HG03060 (cell line): ENCODE results near the gene APCDD1L.

ENCODE experiments used
- ATAC-seq: cut with Tn5 transposase; IDR thresholded peaks from one replicate; pipeline ENCODE4 v1.9.1; 2021; ENCODE audit warnings: low read depth, moderate number of reproducible peaks; ENCODE audit not compliant: unreplicated experiment

The APCDD1L gene

DNA sequence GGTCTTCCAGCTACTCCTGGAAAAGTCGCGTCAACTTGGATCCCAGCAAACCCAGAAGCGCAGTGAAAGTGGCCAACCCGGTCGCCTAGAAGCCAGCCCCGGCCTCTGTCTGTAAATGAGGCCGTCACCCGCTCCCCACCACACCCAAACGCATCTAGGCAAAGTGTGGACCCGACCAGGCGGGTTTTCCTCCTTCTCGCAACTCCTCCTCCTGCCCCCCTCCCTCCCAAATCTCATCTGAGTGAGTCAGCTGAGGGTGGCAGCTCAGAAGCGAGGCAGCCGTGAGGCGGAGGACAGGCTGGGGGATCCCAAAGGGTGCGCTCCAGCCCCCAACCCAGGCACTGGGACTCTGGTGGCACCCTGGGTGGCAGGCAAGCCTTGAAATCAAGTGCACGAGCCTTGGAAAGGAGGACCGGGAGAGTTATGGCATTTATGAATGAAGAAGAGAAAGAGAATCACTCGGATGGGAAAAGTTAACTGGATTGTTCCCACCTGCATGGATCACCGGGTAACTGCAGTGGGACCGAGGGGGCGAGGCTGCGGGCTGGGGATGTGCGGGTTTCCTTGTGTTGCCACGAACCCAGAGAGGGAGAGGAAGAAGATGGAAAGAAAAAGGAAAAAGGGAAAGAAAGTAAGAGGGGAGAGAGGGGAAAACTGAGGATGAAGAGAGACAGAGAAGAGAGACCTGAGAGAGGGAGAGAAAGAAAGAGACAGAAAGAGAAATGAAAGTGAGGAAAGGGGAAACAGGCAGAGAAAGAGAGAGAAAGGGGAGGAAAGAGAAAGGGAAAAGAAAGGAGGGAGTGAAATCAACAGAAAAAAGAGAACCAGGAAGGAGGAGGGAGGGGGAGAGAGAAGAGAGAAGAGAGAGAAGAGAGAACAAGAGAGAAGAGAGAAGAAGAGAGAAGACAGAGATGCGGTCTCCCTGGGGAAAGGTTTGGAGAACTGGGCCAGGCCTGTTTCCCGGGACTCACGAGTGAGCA, at the start of gene APCDD1L:
APCDD1L (minus strand) TSS at position 167 of the 980 bp plus-strand sequence. CDS start 692 bp downstream, outside the sequence.
- no peak for ATAC-seq

DNA sequence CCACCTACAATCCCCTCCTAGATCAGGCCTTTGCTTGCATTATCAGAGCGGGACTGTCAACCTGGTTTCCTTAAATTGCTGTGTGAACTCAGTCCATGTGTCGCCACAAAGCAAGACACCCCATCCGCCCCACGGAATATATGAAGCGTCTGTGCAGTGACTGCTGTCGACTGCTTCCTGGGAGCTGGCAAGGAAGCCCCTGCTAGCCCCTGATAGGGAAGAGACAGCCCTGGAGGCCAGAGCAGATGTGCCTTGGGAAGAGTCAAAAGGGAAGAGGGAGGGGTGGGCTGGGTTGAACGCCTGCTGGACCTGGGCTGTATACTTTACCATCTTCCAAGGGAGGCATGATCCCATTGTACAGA, 44.1 kb upstream of the APCDD1L start:
- ATAC-seq: no peak

DNA sequence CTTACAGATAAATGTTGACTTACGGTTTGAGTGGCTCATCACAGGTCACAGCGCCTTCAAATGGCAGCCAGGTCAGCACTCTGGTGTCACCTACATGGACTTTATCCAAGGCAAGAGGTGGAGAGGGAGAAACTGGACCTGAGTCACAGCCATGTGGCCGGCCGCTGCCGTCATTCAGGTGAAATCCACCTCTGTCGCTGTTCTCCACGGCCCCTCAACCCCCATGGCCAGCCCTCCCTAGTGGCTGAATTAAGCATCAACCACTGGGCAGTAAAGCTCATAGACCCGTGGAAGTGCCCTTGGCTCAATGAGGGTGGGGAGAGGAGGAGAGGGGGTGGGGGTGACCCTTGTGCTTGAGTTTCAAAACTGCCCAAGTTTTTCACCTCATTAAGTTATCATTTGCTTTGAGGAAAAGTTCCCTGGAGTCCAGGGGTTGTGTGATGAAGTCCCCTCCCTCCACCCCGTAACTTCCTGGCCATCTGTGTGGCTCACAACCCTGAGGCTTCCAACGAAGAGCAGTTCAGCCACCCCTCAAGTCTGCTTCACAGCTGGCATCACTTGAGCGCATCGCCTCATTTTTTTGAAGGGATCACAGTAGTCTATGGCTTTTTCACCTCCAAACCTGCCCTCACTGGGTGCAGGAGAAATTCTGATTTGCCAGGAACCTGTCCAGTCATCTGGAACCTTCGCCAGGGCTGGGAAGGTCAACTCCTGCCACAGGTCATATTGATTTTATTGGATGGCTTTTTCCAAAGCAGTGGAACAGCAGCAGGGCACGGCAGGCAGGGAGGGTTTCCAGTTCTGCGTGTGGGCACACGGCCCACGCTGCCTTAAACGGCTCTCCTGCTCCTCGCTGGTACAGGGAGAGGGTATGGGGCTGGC, 43.5 kb upstream of the APCDD1L start:
- no peak for ATAC-seq

DNA sequence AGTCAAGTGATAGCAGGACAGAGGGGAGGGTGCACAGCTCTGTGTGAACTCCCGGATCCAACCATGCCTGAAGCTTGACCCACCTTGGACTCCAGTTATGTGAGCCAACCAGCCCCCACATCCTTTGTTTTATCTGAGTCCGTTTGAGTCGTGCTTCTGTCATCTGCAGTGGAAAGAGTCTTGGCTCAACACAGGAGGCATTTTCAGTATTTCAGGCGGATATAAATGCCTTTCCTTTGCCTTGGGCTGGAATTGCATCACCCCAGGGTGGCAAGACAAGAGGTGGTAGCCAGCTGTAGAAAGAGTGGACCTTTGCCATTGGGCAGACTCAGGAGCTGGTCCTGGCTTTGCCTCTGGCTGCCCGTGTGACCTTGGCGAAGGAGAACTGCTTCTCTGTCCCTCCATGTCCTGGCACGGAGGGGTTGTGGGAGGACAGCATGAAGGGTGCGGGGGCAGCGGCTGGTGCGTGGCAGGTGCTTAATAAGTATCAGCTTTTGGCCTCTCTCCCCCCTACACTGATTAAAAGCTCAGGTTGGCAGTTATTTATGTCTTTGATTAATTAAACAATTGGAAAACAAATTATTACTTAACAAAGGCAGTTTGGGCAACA, 42.6 kb upstream of the APCDD1L start:
- no peak for ATAC-seq

DNA sequence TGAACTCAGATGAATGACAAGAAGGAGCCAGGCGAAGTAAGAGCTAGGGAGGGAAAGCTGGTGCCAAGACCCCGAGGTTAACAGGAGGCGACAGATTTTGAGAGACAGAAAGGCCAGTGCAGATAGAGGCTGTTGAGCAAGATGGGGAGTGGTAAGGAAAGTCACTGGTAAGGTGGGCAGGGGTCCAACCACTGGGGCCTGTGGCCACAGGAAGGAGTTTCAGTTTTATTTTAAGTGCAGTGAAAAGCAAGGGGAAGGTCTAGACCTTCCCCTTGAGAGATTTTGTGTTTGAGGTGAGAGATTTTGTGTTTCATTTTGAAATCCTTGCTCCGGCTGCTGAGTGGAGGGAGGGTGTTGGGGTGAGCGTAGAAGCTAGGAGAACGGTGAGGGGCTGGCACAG, 41.8 kb upstream of the APCDD1L start:
- ATAC-seq: no peak

DNA sequence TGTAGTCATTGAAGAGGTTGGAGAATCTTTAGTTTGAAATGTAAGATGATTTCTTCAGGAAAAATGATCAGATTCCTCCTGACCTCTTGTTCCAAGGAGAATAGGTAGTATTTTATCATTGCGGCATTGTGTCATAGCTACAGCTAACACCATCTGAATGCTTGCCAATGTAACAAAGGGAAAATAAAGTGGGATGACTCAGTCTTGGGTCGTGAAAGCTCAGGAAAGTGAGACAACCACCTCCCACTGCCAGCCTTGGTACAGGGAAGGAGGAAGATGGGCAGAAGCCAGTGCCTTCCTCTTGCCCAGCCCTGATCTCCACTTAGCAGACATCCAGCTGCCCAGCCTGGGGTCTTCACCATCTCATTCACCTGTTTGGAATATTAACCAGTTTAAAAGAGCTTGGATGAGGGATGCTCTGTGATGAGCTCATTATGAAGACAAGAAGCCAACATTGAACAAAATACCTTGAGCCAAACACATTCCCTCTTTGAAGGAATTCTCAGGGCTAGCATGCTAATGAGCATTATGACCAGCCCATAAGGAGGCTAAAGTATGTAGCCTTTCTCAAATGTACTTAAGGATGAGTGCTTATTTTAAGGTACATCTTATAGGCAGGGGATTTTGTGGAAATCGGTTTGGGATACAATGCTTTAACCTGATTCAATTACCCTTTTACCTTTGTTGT, 40.0 kb upstream of the APCDD1L start:
- no peak for ATAC-seq

DNA sequence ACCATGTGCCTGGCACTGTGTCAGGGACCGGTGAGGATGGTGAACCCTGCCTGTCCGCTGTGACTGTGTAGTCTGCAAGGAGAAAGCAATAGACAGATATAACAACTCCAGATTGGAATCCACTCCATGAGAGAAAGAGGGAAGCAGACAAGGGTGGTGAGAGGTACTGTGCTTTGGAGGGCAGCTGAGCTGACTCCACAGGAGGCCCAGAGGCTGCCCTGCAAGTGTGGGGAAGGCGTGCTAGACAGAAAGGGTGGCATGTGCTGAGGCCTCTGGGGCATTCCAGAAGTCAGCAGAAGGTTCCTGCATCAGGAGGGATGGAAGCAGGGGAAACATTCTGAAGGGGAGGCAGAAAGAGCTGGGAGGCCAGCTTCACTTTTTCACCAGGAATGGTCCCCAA, 39.3 kb upstream of the APCDD1L start:
- ATAC-seq: no peak

DNA sequence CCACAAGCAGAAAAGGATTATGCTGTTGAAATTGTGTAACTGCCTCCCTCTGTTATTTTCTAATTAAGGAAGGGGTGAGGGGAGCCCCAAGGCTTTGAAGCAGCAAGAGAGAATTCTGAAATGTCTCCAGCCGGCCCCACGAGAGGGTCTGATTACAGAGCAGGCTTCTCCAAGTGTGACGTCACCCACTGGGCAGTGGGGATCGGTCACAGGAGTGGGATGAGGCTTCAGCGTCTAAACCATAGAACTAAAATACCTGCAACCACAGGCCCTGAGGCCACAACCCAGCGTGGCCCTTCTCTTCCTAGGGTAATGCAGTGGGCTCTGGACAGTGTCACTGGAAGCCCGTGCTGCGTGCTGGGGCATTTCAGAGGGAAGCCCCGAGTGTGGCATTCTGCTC, 38.6 kb upstream of the APCDD1L start:
- ATAC-seq: no peak

DNA sequence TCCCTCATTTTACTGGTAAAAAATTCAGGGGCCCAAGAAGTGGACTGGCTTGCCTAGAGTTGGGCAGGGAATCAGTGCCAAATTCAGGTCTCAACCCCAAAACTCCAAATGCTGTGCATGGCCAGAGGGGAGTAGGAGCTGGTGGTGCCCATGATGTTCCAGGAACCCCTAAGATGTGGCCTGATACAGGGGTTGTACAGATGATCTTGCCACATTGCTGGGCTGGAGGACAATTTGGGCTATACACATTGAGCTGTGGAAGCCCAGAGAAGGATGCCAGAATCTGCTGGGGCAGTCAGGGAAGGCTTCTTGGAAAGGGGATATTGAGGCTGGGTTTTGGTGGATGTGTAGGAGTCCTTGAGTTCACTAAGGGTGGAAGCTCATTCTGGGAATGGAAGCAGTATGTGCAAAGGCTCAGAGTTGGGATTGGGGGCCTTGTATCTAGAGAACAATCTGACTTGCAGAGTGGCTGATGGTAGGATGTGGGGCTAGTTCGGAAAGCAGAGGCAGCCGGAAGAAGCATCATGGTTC, 38.0 kb upstream of the APCDD1L start:
- no peak for ATAC-seq

DNA sequence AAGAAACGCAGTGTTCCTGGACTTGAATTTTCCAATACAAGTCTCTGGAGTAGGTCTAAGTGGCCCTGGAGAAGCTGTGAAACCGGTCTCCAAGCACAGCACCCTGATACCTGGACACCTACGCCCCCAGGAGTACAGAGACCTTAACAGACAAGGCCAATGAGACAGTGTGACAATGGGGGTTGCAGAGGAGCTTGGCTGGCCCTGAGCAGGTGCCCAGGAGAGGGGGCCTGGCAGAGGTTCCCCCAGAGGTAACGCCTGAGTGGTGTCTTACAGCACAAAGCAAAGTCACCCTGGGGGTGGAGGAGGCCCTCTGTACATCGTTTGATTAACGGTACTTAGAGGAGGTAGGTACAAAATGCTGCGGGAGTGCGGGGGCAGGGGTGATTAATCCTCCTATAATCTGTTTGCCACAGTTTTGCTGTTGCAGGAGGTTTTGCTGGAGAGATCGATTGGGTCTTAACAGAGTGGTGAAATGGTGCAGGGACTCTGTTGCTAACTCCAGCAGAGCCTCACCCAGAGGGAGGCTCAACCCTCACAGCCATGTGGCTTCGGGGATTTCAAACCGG, 37.3 kb upstream of the APCDD1L start:
- ATAC-seq: no peak

DNA sequence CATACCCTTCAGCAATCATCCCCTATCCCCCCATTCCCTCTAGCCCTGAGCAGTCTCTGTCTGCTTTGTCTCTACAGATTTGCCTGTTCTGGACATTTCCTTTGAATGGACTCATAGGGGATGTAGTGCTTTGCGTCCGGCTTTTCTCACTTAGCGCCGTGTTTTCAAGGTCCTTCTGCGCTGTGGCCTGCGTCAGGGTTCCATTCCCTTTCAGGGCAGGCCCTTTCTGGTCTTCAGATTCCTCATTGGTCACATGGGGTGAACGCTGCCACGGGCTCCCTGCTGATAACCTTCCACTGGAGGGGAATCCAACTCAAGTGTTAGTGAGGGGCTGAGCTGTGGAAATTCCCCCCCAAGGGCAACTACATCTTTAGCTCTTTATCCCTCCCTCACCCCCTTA, 36.4 kb upstream of the APCDD1L start:
- ATAC-seq: no peak

DNA sequence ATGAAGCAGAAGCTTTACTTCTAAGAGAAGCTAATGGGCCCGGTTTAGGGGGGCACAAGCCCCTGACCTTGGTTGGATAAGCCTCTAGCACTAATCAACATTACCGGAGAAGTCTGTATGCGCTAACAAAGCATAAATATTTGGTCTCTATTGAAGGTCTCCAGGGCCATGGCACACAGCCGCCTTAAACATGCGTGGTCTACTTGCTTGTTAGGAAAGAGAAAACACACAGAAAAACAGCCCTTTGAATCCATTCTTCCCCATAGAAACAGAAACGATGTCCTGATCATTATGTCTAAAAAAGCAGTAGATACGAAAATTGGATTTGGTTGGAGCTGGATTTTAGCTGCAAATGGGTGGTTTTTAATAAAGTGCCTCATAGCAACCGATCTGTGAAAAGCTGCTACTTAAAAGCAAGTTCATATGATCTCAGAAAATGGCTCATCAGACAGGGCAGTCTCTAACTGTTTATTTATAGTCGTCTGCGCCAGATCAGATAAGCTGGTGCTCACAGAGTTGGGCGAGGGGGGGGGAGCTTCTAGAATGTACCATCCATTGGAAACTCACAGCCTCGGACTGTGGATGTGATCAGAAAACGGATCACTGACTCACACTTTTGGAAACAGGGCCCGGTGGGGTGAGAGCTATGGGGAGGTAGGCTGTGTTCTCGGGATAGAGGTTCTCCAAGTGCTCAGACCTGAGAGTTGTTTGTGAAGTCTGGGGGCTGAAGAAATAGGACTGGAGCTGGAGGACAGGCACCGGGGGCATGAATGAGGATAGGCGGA, 35.3 kb upstream of the APCDD1L start:
- ATAC-seq: no peak

DNA sequence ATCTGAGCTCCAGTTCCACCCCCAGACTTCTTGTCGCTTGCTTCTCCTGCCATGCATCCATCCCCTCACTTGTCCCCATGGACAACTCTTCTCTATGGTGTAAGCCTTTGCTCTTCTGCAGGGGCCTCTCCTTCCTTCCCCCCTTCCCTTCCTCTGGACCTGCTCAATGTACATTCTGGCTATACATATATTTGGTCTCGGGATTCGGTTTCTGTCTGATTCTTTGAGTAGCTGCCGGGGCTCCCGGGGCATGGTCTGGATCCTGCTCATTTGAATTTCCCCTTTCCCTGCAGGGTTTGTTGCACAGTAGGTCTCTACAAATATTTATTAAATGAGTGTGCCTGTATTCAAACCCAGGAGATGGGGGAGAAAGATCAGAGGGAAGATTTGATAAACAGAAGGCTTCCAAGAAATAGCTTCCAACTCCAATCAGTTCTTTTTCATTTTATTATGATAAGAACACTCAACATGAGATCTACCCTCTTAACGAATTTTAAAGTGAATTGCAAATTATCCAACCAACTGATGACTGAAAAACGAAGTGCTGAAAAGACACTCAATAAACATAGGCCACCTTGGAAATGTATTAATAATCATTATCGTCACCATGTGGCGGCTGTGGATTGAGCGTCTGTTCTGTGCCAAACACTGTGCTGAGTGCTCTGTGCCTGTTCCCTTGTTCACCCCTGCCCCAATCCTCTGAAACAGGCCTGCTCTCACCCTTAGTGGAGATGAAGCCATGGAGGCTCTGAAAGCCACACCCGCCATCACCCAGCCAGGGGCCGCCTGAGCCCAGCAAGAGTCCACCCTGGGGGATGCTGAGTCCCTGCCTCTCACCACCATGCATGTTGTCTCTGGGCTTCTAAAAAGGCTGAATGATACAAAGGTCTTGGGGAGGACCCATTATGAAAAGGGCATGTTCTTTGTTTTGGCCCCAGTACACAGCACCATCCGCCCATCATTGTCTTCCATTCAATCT, 34.3 kb upstream of the APCDD1L start:
- ATAC-seq: no peak

DNA sequence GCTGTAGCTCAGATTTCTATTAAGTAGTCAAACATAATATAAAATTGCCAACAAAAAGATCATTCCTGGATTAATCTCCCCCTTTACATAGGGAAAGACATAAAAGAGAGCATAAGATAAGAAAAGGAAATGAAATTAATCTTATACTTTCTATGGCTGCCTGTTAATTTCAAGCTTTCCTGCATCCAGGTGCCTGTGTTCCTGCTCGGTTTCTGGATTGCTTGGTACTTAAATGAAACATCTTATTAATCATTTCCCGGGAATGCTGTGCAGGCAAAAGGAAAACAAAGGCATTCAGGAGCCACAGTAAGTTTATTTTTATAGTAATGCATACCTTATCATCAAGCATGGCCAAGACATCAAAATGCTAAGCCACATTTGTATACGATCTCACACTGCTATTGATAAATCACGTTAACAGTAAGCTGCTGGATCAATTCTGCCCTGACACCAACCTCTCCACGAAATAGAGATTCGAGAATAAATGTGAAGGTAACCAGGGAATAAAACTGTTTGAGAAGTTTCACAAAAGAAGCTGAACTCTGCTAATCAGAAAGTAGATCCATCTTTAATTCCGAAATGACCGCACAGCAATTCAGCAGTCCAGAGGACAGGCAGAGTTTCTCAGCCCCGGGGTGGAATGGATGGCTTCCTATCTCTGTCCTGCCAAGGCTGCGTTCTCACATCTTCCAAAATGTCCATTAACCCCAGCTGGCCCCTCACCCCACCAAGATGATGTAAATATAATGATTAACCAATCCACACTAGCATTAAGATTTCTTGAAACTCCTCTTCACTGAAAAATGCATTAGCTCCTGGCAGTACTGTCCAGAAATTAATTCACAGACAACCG, 32.6 kb upstream of the APCDD1L start:
- ATAC-seq: no peak

DNA sequence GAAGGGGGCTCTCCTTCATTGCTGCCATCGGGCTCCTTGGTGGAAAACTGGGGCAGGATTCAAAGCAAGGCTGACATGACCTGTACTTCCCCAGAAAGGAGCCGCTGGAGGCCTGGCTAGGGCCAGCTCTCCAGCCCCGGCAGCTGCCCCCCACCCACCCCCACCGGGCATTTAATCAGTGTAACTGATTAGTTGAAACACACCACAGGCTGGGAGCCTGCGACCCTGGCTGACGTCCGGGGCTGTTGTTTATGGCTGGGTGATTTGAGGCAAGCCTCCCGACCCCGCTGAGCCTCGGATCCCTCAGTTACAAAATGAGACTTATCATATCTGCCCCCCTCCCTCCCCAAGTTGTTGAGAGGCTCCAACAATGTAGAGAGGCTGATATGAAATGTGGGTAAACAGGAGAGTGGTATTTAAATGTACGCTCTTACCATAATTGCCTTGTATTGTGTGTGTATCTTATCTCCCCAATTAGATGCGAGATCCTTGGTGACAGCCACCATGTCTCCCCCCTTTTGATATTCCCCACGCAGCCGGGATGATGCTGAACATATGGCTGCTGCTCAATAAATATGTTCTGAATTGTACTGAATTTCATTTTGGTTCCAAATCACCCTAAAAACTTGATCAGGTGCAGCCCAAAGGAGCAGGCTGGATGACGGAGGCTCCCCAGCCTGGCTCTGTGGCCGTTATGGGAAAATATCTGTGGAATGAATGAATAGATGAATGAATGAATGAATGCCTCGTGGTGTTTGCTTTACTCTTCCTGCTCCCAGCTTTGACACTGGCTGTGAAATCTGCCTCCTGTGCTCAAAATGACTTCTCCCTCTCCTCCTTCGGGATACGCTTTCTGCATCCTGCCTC, 31.8 kb upstream of the APCDD1L start:
- ATAC-seq: no peak

DNA sequence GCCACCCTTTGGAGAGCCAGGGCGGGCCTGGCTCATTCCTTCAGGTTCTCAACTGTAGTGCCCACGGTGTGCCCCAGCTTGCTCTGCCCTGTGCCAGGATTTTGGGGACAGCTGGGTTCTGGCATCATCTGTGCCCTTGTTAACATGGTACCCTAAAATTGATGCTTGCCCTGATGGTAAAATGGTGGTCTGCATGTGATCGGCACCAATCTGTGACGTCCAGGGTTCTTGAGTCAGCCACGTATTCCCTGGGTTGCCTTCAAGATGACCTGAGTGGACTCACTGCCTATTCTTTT, 31.2 kb upstream of the APCDD1L start:
- no peak for ATAC-seq
